ENCODE measurements around the gene ADNP2.

Gene ADNP2

GRCh38 chr18:80106482-80107051, 2.5 kb upstream of the ADNP2 start:
- DNase-seq (ENCODE audit: low read depth, low spot score), result no peak

GRCh38 chr18:80107426-80107825, 1.6 kb upstream of the ADNP2 start:
- DNase-seq (ENCODE audit: low read depth, low spot score), result no peak

GRCh38 chr18:80108121-80108536, 933 bp upstream of the ADNP2 start:
- no peak for DNase-seq (ENCODE audit: low read depth, low spot score)

GRCh38 chr18:80109676-80110078, 615 bp downstream of the ADNP2 start:
- DNase-seq (ENCODE audit: low read depth, low spot score), result no peak

GRCh38 chr18:80112624-80113248, 3.7 kb downstream of the ADNP2 start:
- DNase-seq (ENCODE audit: low read depth, low spot score), result no peak

GRCh38 chr18:80115035-80115434, 6.0 kb downstream of the ADNP2 start:
- DNase-seq (ENCODE audit: low read depth, low spot score), result no peak

GRCh38 chr18:80119111-80119510, 10.0 kb downstream of the ADNP2 start:
- DNase-seq (ENCODE audit: low read depth, low spot score), result no peak

- no peak for DNase-seq (ENCODE audit: low read depth, low spot score)
Measured at GRCh38 chr18:80120932-80121331, 11.9 kb downstream of the ADNP2 start.

GRCh38 chr18:80124131-80124530, 15.1 kb downstream of the ADNP2 start:
- DNase-seq (ENCODE audit: low read depth, low spot score), result no peak

- DNase-seq (ENCODE audit: low read depth, low spot score), result no peak
Measured at GRCh38 chr18:80126797-80127196, 17.7 kb downstream of the ADNP2 start.

GRCh38 chr18:80127635-80128034, 18.6 kb downstream of the ADNP2 start:
- no peak for DNase-seq (ENCODE audit: low read depth, low spot score)

GRCh38 chr18:80129672-80130367, 20.8 kb downstream of the ADNP2 start:
- no peak for DNase-seq (ENCODE audit: low read depth, low spot score)

GRCh38 chr18:80130555-80130954, 21.5 kb downstream of the ADNP2 start:
- no peak for DNase-seq (ENCODE audit: low read depth, low spot score)

- no peak for DNase-seq (ENCODE audit: low read depth, low spot score)
Measured at GRCh38 chr18:80132180-80132812, 23.2 kb downstream of the ADNP2 start.

- DNase-seq (ENCODE audit: low read depth, low spot score), result no peak
Measured at GRCh38 chr18:80133124-80133523, 24.1 kb downstream of the ADNP2 start.

GRCh38 chr18:80135136-80135535, 26.1 kb downstream of the ADNP2 start:
- no peak for DNase-seq (ENCODE audit: low read depth, low spot score)

GRCh38 chr18:80136679-80137078, 27.6 kb downstream of the ADNP2 start:
- DNase-seq (ENCODE audit: low read depth, low spot score), result no peak

GRCh38 chr18:80137137-80137536, 28.1 kb downstream of the ADNP2 start:
- DNase-seq (ENCODE audit: low read depth, low spot score), result no peak

- DNase-seq (ENCODE audit: low read depth, low spot score), result no peak
Measured at GRCh38 chr18:80137976-80138375, 28.9 kb downstream of the ADNP2 start.

GRCh38 chr18:80140455-80140985, 31.5 kb downstream of the ADNP2 start:
- DNase-seq (ENCODE audit: low read depth, low spot score), result no peak

- DNase-seq (ENCODE audit: low read depth, low spot score), result no peak
Measured at GRCh38 chr18:80143881-80144280, 34.8 kb downstream of the ADNP2 start.

GRCh38 chr18:80145196-80145804, 36.2 kb downstream of the ADNP2 start:
- no peak for DNase-seq (ENCODE audit: low read depth, low spot score)

Measured in smooth muscle cell of the brain vasculature (primary cell).